ENCODE measurements around the gene RBMS3. TPM values are rescaled to one million over a fixed set of nuclear protein-coding genes. Genes with fewer than 3 reads are reported as not detected.

Gene RBMS3
- total RNA-seq, 2 experiments from 2014 or later, result 1.0 TPM; not detected in 1

- no peak overlapping the region for H2AFZ ChIP-seq (ENCODE audit: low read length)
- ChIA-PET CTCF (ENCODE audit: unreplicated experiment) (no interaction called here), POLR2A (no interaction called here)
- BruUV-seq (replicated peaks), result no TSS peak
- no peaks in the 10 kb centered on the region for H3K9me3 ChIP-seq (ENCODE audit: low read length)
- no peak for DNase-seq (ENCODE audit: low spot score)
- H3K9me2 ChIP-seq (ENCODE audit: insufficient read depth, low read length), result no peaks in the 10 kb centered on the region
- intact Hi-C loops (cut with micrococcal nuclease; ENCODE audit: unreplicated experiment), result no loop called here
- no peak overlapping the region for H3K4me3 ChIP-seq (ENCODE audit: low read depth, low read length, poor library complexity, severe bottlenecking)
- TF ChIP-seq EZH2phosphoT487 (IDR thresholded peaks at IDR 0.05; ENCODE audit: borderline replicate concordance, low read depth, low read length), result no peak
- TF ChIP-seq, protein P1, sequence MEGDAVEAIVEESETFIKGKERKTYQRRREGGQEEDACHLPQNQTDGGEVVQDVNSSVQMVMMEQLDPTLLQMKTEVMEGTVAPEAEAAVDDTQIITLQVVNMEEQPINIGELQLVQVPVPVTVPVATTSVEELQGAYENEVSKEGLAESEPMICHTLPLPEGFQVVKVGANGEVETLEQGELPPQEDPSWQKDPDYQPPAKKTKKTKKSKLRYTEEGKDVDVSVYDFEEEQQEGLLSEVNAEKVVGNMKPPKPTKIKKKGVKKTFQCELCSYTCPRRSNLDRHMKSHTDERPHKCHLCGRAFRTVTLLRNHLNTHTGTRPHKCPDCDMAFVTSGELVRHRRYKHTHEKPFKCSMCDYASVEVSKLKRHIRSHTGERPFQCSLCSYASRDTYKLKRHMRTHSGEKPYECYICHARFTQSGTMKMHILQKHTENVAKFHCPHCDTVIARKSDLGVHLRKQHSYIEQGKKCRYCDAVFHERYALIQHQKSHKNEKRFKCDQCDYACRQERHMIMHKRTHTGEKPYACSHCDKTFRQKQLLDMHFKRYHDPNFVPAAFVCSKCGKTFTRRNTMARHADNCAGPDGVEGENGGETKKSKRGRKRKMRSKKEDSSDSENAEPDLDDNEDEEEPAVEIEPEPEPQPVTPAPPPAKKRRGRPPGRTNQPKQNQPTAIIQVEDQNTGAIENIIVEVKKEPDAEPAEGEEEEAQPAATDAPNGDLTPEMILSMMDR (conservative IDR thresholded peaks at IDR 0.05; ENCODE audit: low read length), result no peak
- H3K27ac ChIP-seq (ENCODE audit: low read depth, low read length, poor library complexity, severe bottlenecking), result no peak overlapping the region
- H3K79me2 ChIP-seq (ENCODE audit: insufficient read depth, low read depth, low read length), result no peaks in the 10 kb centered on the region
- no peak overlapping the region for H3K4me2 ChIP-seq (ENCODE audit: low read length)
- no peaks in the 10 kb centered on the region for H3K36me3 ChIP-seq (ENCODE audit: insufficient read depth, low read length)
- no peaks in the 10 kb centered on the region for H3K4me1 ChIP-seq (ENCODE audit: insufficient read depth, low read length, poor library complexity, severe bottlenecking)
- H4K20me1 ChIP-seq (ENCODE audit: insufficient read depth, low read length), result no peaks in the 10 kb centered on the region
Observed at GRCh38 chr3:29822071-29822470, 541.2 kb downstream of the RBMS3 start.

GRCh38 chr3:29823233-29823632 lies 542.4 kb downstream of the RBMS3 start:
- Histone ChIP-seq H3K4me1 (ENCODE audit: insufficient read depth, low read length, poor library complexity, severe bottlenecking) (no peaks in the 10 kb centered on the region), H3K9me3 (ENCODE audit: low read length) (no peaks in the 10 kb centered on the region), H3K27ac (ENCODE audit: low read depth, low read length, poor library complexity, severe bottlenecking) (no peak overlapping the region), H3K9me2 (ENCODE audit: insufficient read depth, low read length) (no peaks in the 10 kb centered on the region), H3K36me3 (ENCODE audit: insufficient read depth, low read length) (no peaks in the 10 kb centered on the region), H3K4me2 (ENCODE audit: low read length) (no peak overlapping the region), H3K4me3 (ENCODE audit: low read depth, low read length, poor library complexity, severe bottlenecking) (no peak overlapping the region), H4K20me1 (ENCODE audit: insufficient read depth, low read length) (no peaks in the 10 kb centered on the region), H2AFZ (ENCODE audit: low read length) (no peak overlapping the region), H3K79me2 (ENCODE audit: insufficient read depth, low read depth, low read length) (no peaks in the 10 kb centered on the region)
- no TSS peak for BruUV-seq (replicated peaks)
- DNase-seq (ENCODE audit: low spot score), result no peak
- TF ChIP-seq, protein P1 (conservative IDR thresholded peaks at IDR 0.05; ENCODE audit: low read length), result no peak
- TF ChIP-seq EZH2phosphoT487 (IDR thresholded peaks at IDR 0.05; ENCODE audit: borderline replicate concordance, low read depth, low read length), result no peak
- POLR2A ChIA-PET, result interaction anchor here (0.5 kb wide), 1 partner anchor 144 kb away, joined by 3 read pairs; no protein-coding TSS in a partner anchor
- intact Hi-C loops (cut with micrococcal nuclease; ENCODE audit: unreplicated experiment), result no loop called here
- CTCF ChIA-PET (ENCODE audit: unreplicated experiment), result no interaction called here

GRCh38 chr3:29826712-29827111 lies 545.8 kb downstream of the RBMS3 start:
- POLR2A ChIA-PET, result interaction anchor here (0.5 kb wide), 1 partner anchor 1212 kb away, joined by 9 read pairs; no protein-coding TSS in a partner anchor
- H2AFZ ChIP-seq (ENCODE audit: low read length), result no peak overlapping the region
- H3K27ac ChIP-seq (ENCODE audit: low read depth, low read length, poor library complexity, severe bottlenecking), result no peak overlapping the region
- no peaks in the 10 kb centered on the region for H3K36me3 ChIP-seq (ENCODE audit: insufficient read depth, low read length)
- H3K4me3 ChIP-seq (ENCODE audit: low read depth, low read length, poor library complexity, severe bottlenecking), result no peak overlapping the region
- TF ChIP-seq EZH2phosphoT487 (IDR thresholded peaks at IDR 0.05; ENCODE audit: borderline replicate concordance, low read depth, low read length), result no peak
- TF ChIP-seq, protein P1 (conservative IDR thresholded peaks at IDR 0.05; ENCODE audit: low read length), result no peak
- no peaks in the 10 kb centered on the region for H3K4me1 ChIP-seq (ENCODE audit: insufficient read depth, low read length, poor library complexity, severe bottlenecking)
- H3K9me2 ChIP-seq (ENCODE audit: insufficient read depth, low read length), result no peaks in the 10 kb centered on the region
- H4K20me1 ChIP-seq (ENCODE audit: insufficient read depth, low read length), result no peaks in the 10 kb centered on the region
- intact Hi-C loops (cut with micrococcal nuclease; ENCODE audit: unreplicated experiment), result no loop called here
- BruUV-seq (replicated peaks), result no TSS peak
- DNase-seq (ENCODE audit: low spot score), result no peak
- CTCF ChIA-PET (ENCODE audit: unreplicated experiment), result no interaction called here
- no peaks in the 10 kb centered on the region for H3K79me2 ChIP-seq (ENCODE audit: insufficient read depth, low read depth, low read length)
- no peaks in the 10 kb centered on the region for H3K9me3 ChIP-seq (ENCODE audit: low read length)
- no peak overlapping the region for H3K4me2 ChIP-seq (ENCODE audit: low read length)

Data from OCI-LY7 (cell line).